Right ventricle myocardium inferior (tissue), 1 donor: Measurements from ENCODE around the gene FREM1. TPM values are rescaled to one million over a fixed set of nuclear protein-coding genes. Genes with fewer than 3 reads are reported as not detected.

Source experiments
- ATAC-seq: fragments of 200-7000 bp; cut with Tn5 transposase; one replicate; pipeline ENCODE4 v1.9.1; 2020; ENCODE audit warnings: mild to moderate bottlenecking, moderate library complexity
- DNase-seq: peaks from one replicate; pipeline ENCODE4 v3.0.0; 2021; ENCODE audit errors: missing footprints
- intact Hi-C: fragments of 100-400 bp; cut with DNase I; formaldehyde crosslinking; loops from one replicate; pipeline ENCODE4 v1.11.0; 2022
- total RNA-seq: library from RNA; stranded (reverse); fragmentation: NEBNext Ultra II Directional; extraction: Animal tissue kit (Norgen Biotek cat#: 25700); gene quantifications from one replicate; pipeline ENCODE4 v1.2.1, GENCODE V29; 2021
- donor health status: DM: no; HTN: yes; CAD: no; lungs with severe emphysema.

Gene FREM1
- total RNA-seq, 1 donor from 2014 or later, result 2.9 TPM

GRCh38 chr9:14838701-14839100 is 71.5 kb downstream of the FREM1 start:
- ATAC-seq, result no peak
- intact Hi-C loops, result no loop called here
- no peak for DNase-seq

GRCh38 chr9:14836885-14837284 is 73.3 kb downstream of the FREM1 start:
- intact Hi-C loops, result no loop called here
- no peak for ATAC-seq

DNA sequence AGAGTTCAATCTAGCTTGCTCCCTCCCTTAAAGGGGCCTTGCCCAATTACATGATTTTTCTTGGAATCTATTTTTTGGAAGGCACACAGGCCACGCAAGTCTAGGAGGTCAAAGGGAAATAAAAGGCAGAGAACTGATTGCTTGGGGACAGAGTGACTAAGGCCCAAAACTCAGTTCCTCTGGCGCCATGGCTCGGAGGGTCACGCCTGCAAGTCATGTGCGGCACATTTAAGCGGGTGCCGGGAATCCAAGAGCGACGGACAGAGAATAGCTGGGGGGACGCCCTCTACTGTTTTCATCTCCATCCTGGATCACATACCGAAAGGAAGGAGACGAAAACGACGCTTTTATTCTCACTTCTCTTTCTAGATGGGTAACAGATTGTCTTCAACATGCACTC is 78.6 kb downstream of the FREM1 start:
- no peak for ATAC-seq
- intact Hi-C loops, result no loop called here

More at GRCh38 chr9:14836885-14837284, 73.3 kb downstream of the FREM1 start:
- DNase-seq, result no peak

DNA sequence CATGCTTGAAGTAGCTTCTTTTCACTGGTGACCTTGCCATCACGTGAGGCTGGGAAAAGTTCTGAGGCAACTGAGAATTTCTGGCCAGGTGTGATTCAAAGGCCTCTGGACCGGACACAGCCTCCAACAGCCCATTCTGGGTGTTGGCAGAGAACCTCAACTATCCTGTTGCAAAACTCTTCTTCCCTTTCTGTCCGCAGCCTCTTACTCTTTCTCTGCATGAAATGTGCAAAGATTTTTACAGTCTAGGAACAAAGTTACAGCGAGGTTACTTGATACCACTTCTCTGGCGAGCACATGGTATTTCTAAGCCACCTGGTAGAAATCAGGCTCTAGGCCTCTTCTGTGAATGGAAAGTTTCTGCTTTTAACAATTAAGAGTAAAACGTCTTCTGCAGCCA is 79.2 kb downstream of the FREM1 start:
- intact Hi-C loops, result no loop called here
- DNase-seq (no peak), ATAC-seq (no peak)

More for the DNA sequence above, 78.6 kb downstream of the FREM1 start:
- DNase-seq, result no peak

DNA sequence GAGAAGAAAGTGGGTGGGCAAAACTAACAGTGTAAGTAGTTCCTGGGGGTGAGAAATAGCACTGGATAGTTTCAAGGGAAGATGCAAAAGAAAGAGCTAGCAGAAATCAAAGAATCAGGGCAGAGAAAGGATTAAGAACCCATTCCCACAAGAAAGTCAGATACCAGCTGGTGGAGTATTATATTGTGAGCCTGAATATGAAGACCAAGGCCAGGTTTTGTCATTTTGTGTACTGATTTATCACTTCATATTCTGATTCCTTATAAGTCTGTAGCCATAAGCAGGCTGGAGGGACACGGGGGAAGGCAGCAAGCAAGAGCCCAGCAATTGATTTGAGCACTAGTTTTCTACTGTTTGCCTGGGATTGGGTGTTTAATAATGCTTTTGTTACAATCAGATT is 80.2 kb downstream of the FREM1 start:
- no peak for DNase-seq
- intact Hi-C loops, result no loop called here
- ATAC-seq, result no peak

DNA sequence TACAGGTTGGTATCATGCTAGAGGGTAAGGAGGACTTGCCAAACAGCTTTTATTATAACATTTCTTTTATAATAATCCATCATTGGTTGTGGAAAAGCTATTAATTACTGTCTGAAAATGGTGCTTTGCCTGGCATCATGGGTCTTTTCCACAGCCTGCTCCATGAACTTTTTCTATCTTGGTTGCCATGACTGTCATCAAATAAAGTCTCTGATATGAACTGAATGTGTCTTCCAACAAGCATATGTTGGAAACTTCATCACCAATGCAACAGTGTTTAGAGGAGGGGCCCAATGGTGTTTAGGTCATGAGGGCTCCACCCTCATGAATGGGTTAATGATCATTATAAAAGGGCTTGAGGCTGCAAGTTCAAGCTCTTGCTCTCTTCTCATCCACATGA is 81.0 kb downstream of the FREM1 start:
- ATAC-seq, result no peak
- intact Hi-C loops, result no loop called here
- no peak for DNase-seq

GRCh38 chr9:14827805-14828204 is 82.4 kb downstream of the FREM1 start:
- DNase-seq (no peak), ATAC-seq (no peak)
- intact Hi-C loops, result no loop called here

GRCh38 chr9:14824481-14824880 is 85.7 kb downstream of the FREM1 start:
- DNase-seq (no peak), ATAC-seq (no peak)
- intact Hi-C loops, result no loop called here

DNA sequence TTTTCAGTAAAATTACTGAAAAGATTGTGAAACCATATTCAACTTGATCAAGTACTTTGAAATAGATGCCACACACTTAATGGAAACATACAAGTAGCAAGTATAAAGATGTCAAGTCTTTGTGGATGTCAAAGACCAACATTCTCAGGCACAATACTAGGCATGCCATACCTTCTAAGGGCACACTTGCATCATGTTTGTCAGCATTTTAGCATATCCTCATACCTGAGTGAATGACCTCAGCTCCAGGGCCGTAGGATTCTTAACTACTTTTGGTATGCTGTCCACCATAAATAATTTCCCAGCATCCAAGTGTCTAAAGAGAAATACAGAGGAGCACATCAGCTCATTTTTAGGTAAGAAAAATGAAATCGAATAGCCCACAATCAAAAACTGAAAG is 86.4 kb downstream of the FREM1 start:
- intact Hi-C loops, result no loop called here
- ATAC-seq (no peak), DNase-seq (no peak)

- DNase-seq (no peak), ATAC-seq (no peak)
- intact Hi-C loops, result no loop called here
Measured at GRCh38 chr9:14822666-14823065, 87.6 kb downstream of the FREM1 start.

- intact Hi-C loops, result no loop called here
- ATAC-seq, result no peak
Measured at GRCh38 chr9:14819183-14819582, 91.0 kb downstream of the FREM1 start.

DNA sequence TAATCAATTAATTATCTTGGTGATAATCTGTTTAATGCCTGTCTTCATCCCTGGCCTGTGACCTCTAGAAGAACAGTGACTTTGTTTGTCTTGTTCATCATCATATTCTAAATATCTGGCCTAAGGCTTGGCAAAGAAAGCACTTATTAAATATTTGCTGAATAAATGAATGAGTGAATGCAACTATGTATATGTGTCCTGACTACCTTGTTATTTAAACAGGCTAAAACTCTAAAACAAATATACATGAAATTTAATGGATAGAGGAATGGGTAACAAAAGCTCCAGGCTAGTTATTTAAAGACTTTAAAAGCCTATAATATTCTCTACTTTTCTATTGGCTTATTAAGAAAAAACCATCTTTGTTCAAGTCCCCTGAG is 96.0 kb downstream of the FREM1 start:
- intact Hi-C loops, result no loop called here
- DNase-seq (no peak), ATAC-seq (no peak)

More at GRCh38 chr9:14819183-14819582, 91.0 kb downstream of the FREM1 start:
- no peak for DNase-seq

DNA sequence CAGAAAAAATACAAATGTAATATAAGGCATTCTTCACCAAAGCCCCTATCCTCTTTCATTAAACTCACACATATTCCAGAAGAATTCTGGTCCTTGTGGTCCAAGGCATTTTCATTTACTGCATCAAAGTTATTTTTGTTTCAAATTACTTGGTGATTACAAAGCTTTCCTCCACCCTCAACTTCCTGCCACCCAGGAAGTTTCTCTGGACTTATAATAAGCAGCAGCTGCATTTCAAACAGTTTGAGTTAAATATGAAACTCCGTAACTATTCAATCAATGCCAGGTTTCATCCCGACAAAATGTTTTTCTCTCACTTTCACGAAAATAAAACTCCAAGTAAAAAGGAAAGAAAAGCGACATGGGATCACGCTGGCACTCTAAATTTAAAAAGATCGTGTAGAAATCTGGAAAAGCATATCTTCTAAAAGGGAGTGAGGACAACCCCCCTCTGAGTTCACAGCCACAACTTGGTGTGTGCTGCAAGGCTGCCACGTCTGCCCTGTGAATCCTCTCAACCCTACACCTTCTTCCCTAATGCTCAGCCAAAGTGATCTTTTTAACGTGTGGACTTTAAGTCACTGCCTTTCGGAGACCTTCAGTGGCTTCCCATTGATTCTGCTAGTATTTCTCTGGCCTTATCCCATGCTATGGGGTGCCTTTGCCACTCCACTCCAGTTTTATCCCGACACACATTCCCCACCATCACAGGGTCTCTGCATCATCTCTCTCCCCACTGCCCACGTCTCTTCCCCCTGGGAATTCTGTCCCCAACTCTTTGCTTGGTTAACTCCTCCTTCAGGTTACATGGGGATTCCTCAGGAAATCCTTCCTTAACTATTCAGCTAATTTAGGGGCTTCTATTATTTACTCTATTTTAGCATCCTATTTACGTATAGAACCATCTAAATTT is 96.6 kb downstream of the FREM1 start:
- ATAC-seq, result no peak
- DNase-seq, result no peak
- intact Hi-C loops, result no loop called here

- intact Hi-C loops, result no loop called here
- ATAC-seq, result no peak
Measured at GRCh38 chr9:14812806-14813205, 97.4 kb downstream of the FREM1 start.

GRCh38 chr9:14811844-14812243 is 98.4 kb downstream of the FREM1 start:
- intact Hi-C loops, result no loop called here
- DNase-seq (no peak), ATAC-seq (no peak)

More at GRCh38 chr9:14812806-14813205, 97.4 kb downstream of the FREM1 start:
- no peak for DNase-seq

DNA sequence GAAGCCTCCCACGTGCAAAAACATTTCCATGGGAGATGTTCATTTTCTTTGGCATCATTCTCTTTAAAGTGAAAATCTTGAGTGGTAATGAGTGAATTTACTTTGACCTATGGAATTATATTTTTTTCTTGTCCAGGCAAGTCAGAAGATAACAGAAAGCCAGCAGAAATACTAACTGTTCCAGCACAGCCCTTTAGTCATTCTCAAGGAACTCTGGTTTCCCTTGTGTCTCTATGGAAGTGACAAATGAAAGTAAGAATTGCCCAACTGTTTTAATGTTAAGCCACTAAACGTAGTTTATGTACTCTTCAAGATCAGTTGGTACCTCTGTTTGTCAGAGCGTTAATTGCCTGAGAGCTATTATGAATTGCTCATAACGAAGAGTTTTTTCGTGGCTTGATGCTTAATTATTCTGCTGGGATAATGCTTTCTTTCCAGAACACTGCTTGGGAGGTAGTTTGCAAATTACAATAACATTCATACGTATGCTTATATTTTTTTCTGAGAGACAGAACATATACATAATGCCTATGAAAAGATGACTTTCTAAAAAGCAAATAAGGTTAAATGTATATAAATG is 103.2 kb downstream of the FREM1 start:
- DNase-seq (no peak), ATAC-seq (no peak)
- intact Hi-C loops, result no loop called here

DNA sequence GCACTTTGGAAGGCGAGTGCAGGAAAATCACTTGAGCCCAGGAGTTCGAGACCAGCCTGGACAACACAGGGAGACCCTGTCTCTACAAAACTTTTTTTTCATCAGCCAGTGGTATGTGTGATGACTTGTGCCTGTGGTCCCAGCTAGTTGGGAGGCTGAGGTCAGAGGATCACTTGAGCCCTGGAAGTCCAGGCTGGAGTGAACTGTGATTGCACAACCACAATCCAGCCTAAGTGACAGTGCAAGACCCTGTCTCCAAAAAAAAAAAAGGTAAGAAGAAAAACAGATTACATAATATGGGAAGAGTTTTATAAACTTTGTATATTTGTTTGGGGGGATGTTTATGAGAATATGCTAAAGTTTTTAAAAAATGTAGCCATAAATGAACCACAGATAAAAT is 111.2 kb downstream of the FREM1 start:
- intact Hi-C loops, result no loop called here
- DNase-seq (no peak), ATAC-seq (no peak)

GRCh38 chr9:14797435-14797834 is 112.8 kb downstream of the FREM1 start:
- DNase-seq (no peak), ATAC-seq (no peak)
- intact Hi-C loops, result no loop called here

DNA sequence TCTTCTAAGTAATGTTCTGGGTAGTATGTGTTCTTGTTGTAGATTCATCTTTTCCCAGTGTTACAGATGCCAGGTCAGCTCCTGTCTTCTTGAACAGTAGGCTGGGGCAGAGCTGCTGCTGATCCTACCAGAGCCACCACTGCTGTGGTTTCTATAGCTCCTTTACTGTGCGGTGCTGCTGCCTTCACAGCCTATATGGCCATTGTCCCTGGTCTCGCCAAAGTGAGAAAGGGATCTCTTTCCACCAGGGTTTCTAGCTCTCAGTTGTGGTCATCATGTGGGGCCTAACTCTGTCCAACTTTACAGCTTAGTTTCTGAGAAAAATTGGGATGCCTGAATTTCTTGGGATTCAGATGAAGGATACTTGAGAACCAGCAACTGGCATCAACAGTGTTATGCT is 116.8 kb downstream of the FREM1 start:
- DNase-seq (no peak), ATAC-seq (no peak)
- intact Hi-C loops, result no loop called here

GRCh38 chr9:14790628-14791027 is 119.6 kb downstream of the FREM1 start:
- DNase-seq (no peak), ATAC-seq (no peak)
- intact Hi-C loops, result no loop called here
